Measurements from ENCODE around the gene VPS45.
A peak's percentile ranks its signal among the peaks of the same experiment; 100 is the strongest.

The VPS45 gene

DNA sequence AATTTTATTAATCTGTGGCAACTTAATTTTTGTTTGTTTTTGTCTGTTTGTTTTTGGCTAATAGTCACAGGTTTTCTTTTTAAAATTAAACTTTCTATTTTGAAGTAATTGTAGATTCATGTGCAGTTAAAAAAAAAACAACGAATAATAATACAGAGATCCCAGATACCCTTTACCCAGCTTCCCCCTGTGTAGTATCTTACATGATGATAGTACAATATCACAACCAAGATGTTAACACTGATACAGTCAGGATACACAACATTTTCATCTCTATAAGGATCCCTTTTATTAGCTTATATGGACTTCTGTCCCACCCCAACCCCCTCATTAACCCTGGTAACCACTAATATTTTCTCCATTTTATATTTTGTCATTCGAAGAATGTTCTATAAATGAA lies 5.9 kb downstream of the VPS45 start:
- DNase-seq (ENCODE audit: low spot score): no peak

GRCh38 chr1:150076066-150076465 lies 8.5 kb downstream of the VPS45 start:
- DNase-seq (ENCODE audit: low spot score): no peak

- DNase-seq (ENCODE audit: low spot score): no peak
Observed at GRCh38 chr1:150076985-150077384, 9.4 kb downstream of the VPS45 start.

- DNase-seq (ENCODE audit: low spot score): no peak
Observed at GRCh38 chr1:150080784-150081183, 13.2 kb downstream of the VPS45 start.

DNA sequence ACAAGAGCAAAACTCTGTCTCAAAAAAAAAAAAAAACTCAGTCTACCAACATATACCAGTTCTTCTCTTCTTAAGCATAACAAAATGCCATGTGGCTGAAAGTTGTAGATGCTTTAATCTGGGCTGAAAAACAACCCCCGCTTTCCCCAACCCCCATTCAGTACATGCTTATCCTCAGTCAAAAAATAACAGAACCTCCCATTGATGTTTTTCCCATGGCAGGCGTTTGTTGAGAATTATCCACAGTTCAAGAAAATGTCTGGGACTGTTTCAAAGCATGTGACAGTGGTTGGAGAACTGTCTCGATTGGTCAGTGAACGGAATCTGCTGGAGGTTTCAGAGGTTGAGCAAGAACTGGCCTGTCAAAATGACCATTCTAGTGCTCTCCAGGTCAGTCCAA lies 14.9 kb downstream of the VPS45 start:
- DNase-seq (ENCODE audit: low spot score): no peak

DNA sequence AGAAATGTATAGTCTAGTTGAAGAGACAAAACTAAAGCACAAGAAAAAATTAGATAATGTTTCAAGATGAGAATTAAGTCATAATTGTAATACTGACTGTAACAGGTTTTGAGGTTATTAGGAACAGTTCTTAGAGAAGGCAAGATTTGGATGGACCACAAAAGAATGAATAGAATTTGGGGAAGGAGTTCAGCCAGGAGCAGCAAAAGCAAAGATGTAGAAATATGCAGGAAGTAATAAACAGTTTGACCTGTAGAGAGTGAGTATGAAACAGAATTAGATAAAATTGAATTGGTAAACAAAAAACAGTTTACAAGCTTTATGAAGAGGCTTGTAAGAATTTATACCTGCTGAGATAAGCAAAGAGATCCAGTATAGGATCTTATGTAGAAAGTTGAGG lies 16.3 kb downstream of the VPS45 start:
- no peak for DNase-seq (ENCODE audit: low spot score)

DNA sequence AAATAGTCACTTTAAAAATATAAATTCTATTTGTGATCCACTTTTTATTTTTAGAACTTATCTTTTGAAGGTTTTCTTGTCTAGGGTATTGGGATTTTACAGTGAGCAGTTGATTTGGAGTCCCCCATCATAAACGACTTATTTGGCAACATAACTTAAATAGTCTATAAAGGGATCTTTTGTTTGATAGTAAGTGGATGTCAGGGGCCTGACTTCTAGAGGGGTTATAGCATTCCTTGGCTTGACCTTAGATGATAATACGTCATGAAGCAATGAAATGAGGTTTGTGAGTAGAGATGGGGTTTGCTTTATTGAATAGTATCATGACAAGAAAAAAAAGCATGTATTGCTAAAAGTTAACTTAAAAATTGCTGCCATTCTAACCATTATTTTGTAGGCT lies 17.8 kb downstream of the VPS45 start:
- DNase-seq (ENCODE audit: low spot score): no peak

DNA sequence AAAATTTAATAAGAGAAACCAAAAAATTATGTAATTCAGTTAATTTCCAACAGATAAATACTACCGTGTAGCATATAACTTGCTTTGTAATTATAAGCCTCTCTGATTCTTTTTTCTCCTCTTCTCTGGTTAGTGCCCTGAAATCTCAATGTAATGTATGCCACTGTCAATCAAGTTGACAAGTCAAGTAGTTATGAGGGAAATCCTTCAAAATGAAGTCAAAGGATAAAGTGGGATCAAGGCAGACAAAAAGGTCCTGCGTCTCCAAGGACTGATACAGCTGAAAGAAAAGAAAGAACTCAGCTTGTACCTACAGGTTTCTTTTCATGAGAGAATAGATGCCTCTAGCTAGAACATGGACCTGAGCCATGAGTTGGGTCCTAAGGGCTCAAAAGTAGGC lies 19.8 kb downstream of the VPS45 start:
- DNase-seq (ENCODE audit: low spot score): no peak

DNA sequence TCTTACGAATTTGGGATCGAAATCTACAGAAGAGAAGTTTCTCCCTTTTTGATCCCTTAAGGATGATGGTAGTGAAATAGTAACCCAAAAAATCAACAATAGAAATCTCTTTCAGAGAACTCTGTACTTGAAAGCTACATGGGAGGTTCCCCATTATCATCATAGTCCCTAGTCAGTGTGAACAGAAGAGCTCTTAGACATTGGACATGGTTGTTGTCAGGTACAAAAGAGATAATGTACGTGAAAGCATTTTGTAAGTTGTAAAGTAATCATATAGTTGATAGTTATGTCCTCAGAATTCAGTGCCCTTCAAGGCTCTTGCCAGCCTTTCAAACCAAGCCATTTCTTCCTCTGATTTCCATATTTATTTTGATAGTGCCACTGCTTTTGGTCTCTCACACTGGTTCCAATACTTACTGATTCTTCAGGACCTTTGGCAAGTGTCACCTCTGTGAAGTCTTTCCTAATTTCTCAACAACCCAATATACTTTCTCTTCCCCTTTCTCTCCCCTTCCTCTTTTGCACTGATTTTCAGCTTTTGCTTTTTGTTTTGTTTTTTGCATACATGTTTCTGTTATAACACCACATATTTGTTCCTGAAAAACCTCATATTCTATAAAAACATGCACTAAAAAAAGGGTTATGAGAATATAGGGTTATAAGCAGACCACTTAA lies 22.4 kb downstream of the VPS45 start:
- peak; percentile 11 for DNase-seq (ENCODE audit: low spot score)

- no peak for DNase-seq (ENCODE audit: low spot score)
Observed at GRCh38 chr1:150092180-150092791, 24.7 kb downstream of the VPS45 start.

GRCh38 chr1:150093805-150094204 lies 26.2 kb downstream of the VPS45 start:
- DNase-seq (ENCODE audit: low spot score): no peak

GRCh38 chr1:150094734-150095265 lies 27.2 kb downstream of the VPS45 start:
- no peak for DNase-seq (ENCODE audit: low spot score)

GRCh38 chr1:150102986-150103385 lies 35.4 kb downstream of the VPS45 start:
- DNase-seq (ENCODE audit: low spot score): no peak

DNA sequence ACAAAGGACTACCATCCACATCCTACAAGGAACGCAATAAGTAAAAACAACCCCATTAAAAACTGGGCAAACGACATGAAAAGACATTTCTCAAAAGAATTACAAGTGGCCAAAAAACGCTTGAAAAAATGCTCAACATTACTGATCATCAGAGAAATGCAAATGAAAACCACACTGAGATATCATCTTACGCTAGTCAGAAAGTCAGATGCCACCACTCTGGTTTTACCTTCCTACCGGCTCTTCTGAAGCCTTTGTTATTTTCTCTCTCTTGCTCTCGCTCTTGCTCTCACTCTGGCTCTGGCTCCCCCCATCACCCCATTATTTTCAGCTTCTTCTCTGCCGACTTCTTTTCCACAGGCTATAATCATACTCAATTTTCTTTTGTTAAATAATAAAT lies 38.8 kb downstream of the VPS45 start:
- DNase-seq (ENCODE audit: low spot score): no peak

- DNase-seq (ENCODE audit: low spot score): no peak
Observed at GRCh38 chr1:150109586-150109985, 42.0 kb downstream of the VPS45 start.

DNA sequence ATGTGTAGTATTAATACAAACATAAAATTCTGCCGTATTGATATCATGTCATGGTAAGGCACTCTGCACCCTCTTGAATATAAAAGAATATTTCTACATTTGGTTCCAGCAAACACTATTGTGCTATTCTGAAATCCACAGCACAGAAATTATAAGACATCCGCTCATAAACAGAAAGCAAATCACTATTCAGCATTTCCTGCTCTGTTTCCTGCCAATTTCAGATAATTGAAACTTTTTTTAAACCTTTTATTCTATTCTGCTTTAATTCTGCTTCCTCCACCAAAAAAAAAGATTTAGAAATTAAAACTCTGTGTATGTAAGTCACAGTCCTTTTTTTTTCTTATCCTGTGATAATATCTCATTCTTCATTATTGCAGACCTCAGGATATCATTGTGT lies 42.5 kb downstream of the VPS45 start:
- DNase-seq (ENCODE audit: low spot score): no peak

DNA sequence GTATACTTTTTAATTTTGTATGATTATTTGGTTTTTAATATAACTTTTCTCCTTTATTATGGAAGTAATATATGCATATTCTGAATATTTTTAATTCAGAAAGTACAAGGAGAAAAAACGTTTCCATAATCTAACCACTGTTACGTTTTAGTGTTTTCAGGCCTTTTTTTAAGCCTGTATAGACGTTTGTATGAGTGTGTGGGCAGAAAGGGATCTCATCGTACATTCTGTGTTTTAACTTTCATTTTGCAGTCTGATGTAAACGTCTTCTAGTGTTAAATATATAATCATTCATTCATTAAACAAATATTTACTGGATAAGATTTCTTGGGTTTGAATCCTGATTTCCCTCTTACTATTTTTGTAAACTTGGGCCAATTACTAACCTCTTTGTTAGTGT lies 44.1 kb downstream of the VPS45 start:
- no peak for DNase-seq (ENCODE audit: low spot score)

GRCh38 chr1:150115121-150115520 lies 47.5 kb downstream of the VPS45 start:
- no peak for DNase-seq (ENCODE audit: low spot score)

DNA sequence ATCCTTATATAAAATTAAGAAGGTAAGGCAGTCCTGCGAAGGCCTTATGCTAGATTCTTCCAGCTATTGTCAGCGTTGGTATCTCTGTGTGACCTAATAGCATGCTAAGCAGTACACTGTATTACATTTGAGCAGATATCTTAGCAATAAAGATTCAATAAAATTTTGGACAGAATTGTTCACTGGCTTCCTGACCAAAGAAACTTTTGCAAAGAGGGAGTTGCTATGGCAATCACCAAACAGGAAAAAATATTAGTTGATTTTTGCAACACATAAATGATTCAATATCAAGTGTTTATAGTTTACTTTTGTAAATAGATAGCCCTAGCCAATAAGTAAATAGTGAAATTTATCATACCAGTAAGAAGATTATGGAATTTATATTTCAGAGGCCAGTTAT lies 51.1 kb downstream of the VPS45 start:
- no peak for DNase-seq (ENCODE audit: low spot score)

- DNase-seq (ENCODE audit: low spot score): no peak
Observed at GRCh38 chr1:150121236-150121862, 53.8 kb downstream of the VPS45 start.

DNA sequence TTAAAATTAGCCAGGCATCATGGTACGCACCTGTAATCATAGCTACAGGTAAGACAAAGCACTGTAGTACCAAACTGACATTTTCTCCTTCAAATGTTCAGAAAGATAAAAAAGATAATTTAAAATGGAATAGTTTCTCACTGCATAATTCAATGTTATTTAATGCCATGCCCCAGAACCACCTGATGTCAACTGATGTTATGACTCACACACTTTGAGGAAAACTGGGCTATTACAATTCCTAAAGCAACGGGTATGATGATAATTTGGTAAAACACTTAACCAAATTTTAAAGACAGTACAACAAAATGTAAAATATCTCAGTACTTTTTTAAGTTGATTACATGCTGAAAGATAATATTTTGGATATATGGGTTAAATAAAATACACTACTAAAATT lies 59.2 kb downstream of the VPS45 start:
- no peak for DNase-seq (ENCODE audit: low spot score)

DNA sequence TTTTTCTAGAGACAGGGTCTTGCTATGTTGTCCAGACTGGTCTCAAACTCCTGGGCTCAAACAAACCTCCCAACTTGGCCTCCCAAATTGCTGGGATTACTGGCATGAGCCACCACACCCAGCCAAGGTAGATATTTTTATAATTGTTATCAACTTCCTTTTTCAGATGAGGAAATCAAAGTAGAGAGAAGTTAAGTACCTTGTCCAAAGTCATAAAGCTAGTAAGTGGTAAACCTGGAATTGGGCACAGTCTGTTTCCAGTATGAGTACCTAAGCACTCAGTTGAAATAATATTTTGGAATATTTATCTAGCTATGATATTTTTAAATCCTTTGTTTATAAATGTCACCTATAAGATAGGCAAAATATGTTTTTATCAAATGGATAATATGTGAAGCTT lies 59.9 kb downstream of the VPS45 start:
- no peak for DNase-seq (ENCODE audit: low spot score)

GRCh38 chr1:150127868-150128267 lies 60.3 kb downstream of the VPS45 start:
- no peak for DNase-seq (ENCODE audit: low spot score)
